ENCODE measurements around the gene ZBTB26. TPM values are rescaled to one million over a fixed set of nuclear protein-coding genes. Genes with fewer than 3 reads are reported as not detected.

ZBTB26 gene
- total and polyA plus RNA-seq, 8 donors = 1.5 to 5.3 (median 3.1) TPM

DNA sequence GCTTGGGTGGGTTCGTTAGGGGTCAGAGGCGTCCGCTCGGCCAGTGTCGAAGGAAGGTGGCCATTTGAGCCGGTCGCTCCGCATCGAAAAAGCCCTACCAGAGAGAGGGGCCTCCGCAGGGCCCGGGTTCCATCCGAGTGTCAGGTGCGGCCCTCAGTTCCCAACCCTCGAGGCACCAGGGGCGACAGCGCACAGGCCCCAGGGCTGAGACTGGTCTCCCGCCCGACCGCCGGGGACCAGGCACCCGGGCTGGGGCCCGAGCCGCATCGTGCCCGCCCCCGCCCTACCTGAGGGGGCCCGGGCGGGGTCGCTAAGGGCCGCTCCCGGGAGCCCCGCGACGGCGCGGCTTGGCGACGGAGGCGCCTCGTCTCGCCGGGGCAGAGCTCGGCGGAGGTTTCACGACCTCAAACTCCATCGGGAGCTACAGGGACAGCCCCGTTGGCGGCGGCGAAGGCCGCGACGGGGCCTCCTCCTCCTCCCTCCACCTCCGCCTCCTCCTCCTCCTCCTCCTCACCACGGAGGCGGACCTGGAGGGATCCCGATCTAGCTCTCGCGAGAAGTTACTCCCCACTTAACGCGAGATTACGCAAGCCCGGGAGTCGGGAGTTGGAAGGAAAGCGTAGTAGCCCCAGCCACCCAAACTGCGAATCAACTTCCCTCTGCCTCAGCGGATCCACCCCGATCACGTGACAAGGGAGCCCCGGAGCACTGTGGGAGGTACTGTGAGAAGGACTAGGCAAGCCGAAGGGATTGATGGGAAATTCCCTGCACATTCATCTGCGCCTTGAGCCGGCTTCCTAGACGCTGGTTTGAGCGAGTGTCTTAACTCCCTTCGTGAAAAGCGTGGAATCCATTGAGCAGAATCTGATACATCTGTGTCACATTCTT, 26.2 kb downstream of the ZBTB26 start, which contains the start of gene RC3H2:
Gene RC3H2 (minus strand): TSS at position 537 of the 888 bp plus-strand sequence. CDS start 7,850 bp downstream, outside the sequence.
- H3K27ac ChIP-seq = peak within 1 kb of the TSS; percentile 70 to 91 (median 81)
- H3K4me3 ChIP-seq = peak within 1 kb of the TSS; percentile 83 to 91 (median 88)
- WGBS, 2 donors = 0 to 1% methylated on average over 61 to 77 of the region's 77 CpGs
- peak; percentile 89 to 98 (median 98) for DNase-seq
- H3K27me3 ChIP-seq = no peaks in the 10 kb centered on the region
- peaks cover 8 to 15% (median 12%) of the 10 kb centered on the region in 3 donors for H3K4me1 ChIP-seq
- peak; percentile 95 to 99 (median 98) for ATAC-seq
- intact Hi-C loops (cut with DNase I) = no loop called here
- peak; percentile 97 for FAIRE-seq
- H3K9me3 ChIP-seq = no peaks in the 10 kb centered on the region
- peaks cover 0 to 8% (median 0%) of the 10 kb centered on the region in 3 donors for H3K36me3 ChIP-seq
- TF ChIP-seq, protein P1, sequence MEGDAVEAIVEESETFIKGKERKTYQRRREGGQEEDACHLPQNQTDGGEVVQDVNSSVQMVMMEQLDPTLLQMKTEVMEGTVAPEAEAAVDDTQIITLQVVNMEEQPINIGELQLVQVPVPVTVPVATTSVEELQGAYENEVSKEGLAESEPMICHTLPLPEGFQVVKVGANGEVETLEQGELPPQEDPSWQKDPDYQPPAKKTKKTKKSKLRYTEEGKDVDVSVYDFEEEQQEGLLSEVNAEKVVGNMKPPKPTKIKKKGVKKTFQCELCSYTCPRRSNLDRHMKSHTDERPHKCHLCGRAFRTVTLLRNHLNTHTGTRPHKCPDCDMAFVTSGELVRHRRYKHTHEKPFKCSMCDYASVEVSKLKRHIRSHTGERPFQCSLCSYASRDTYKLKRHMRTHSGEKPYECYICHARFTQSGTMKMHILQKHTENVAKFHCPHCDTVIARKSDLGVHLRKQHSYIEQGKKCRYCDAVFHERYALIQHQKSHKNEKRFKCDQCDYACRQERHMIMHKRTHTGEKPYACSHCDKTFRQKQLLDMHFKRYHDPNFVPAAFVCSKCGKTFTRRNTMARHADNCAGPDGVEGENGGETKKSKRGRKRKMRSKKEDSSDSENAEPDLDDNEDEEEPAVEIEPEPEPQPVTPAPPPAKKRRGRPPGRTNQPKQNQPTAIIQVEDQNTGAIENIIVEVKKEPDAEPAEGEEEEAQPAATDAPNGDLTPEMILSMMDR (IDR thresholded peaks at IDR 0.05) = no peak

DNA sequence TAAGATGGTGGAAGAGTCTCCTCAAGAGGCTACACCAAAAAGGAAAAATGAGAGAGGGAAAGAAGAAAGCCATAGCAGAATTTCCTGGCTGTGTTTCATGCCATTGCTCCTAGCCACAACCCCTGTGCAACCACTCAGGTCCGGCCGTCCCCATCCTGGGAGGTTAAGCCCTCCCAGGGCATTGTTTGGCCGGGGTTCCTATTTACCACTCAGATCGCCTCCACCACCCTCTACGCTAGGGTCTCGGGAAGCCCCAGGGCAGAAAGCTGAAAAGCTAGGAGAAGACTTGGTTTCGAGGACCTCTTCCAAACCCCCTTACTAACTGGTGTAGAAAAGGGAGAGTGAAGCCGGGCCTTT, 26.9 kb downstream of the ZBTB26 start:
- DNase-seq (peak in 3 of 6 donors; percentile 10 to 60 (median 30)), FAIRE-seq (no peak)
- intact Hi-C loops (cut with DNase I) = no loop called here

GRCh38 chr9:122900791-122901190, 30.5 kb downstream of the ZBTB26 start:
- 85 to 89% methylated on average over 2 of the region's 2 CpGs for WGBS, 2 donors
- no peak for ATAC-seq
- Histone ChIP-seq H3K4me1 (peaks cover 8 to 19% (median 12%) of the 10 kb centered on the region in 3 donors), H3K27me3 (no peaks in the 10 kb centered on the region), H3K9me3 (no peaks in the 10 kb centered on the region), H3K27ac (no peak overlapping the region), H3K4me3 (no peak overlapping the region), H3K36me3 (peaks cover 0 to 6% (median 0%) of the 10 kb centered on the region in 3 donors)
- TF ChIP-seq, protein P1 (IDR thresholded peaks at IDR 0.05) = no peak
- no peak for DNase-seq
- peak; percentile 43 for FAIRE-seq
- intact Hi-C loops (cut with DNase I) = no loop called here

More for the DNA sequence above, 26.9 kb downstream of the ZBTB26 start:
- Histone ChIP-seq H3K4me1 (peaks cover 8 to 15% (median 12%) of the 10 kb centered on the region in 3 donors), H3K4me3 (peak overlapping the region; percentile 83 to 91 (median 88)), H3K9me3 (no peaks in the 10 kb centered on the region), H3K36me3 (peaks cover 0 to 5% (median 0%) of the 10 kb centered on the region in 3 donors), H3K27ac (peak overlapping the region in 3 of 4 donors; percentile 70 to 91 (median 81)), H3K27me3 (no peaks in the 10 kb centered on the region)
- TF ChIP-seq, protein P1 (IDR thresholded peaks at IDR 0.05) = no peak
- 0 to 1% methylated on average over 8 of the region's 8 CpGs for WGBS, 2 donors
- ATAC-seq = peak; percentile 13 to 41 (median 30)

- ATAC-seq = no peak
- TF ChIP-seq, protein P1 (IDR thresholded peaks at IDR 0.05) = no peak
- H3K9me3 ChIP-seq = no peaks in the 10 kb centered on the region
- H3K4me3 ChIP-seq = no peak overlapping the region
- FAIRE-seq = no peak
- DNase-seq = no peak
- H3K27ac ChIP-seq = no peak overlapping the region
- H3K27me3 ChIP-seq = no peaks in the 10 kb centered on the region
- intact Hi-C loops (cut with DNase I) = no loop called here
- WGBS, 2 donors = 93 to 95% methylated on average over 1 of the region's 1 CpG
- H3K36me3 ChIP-seq = peaks cover 0 to 14% (median 0%) of the 10 kb centered on the region in 3 donors
- H3K4me1 ChIP-seq = peaks cover under 1 to 13% (median 2%) of the 10 kb centered on the region in 3 donors
These were observed 33.3 kb downstream of the ZBTB26 start for GRCh38 chr9:122897969-122898368.
